ENCODE data around the gene EFHC1. TPM values are rescaled to one million over a fixed set of nuclear protein-coding genes. Genes with fewer than 3 reads are reported as not detected.
A peak's percentile ranks its signal among the peaks of the same experiment; 100 is the strongest.

Gene EFHC1
- total and polyA plus RNA-seq, 2 of the 13 experiments (the other 11 are each of a cell fraction or from before 2014, with no cell fraction given): 23.4 to 29.5 TPM

- TF ChIP-seq ZNF609 (CRISPR knock-in tag; IDR thresholded peaks at IDR 0.05; ENCODE audit: borderline replicate concordance) (0 out of 2 replicates have a peak, but pooled peaks have one; percentile 42), KMT2B (CRISPR knock-in tag; IDR thresholded peaks at IDR 0.05) (peak; percentile 50; the same call in 1 of the 2 replicates), HNRNPL (IDR thresholded peaks at IDR 0.05; ENCODE audit: low read depth, low read length) (no peak), ZSCAN9 (CRISPR knock-in tag; IDR thresholded peaks at IDR 0.05; ENCODE audit: borderline replicate concordance) (peak; percentile 75; the same call in 1 of the 2 replicates), JUNB (CRISPR knock-in tag; IDR thresholded peaks at IDR 0.05; ENCODE audit: borderline replicate concordance) (no peak), TBL1XR1 (IDR thresholded peaks at IDR 0.05; ENCODE audit: borderline replicate concordance, low read length, partially characterized antibody) (peak; percentile 37), ZKSCAN8 (CRISPR knock-in tag; IDR thresholded peaks at IDR 0.05; ENCODE audit: borderline replicate concordance) (peak; percentile 29; the same call in 1 of the 2 replicates), BHLHE40 (IDR thresholded peaks at IDR 0.05; ENCODE audit: low read length) (peak; percentile 73), MIER3 (CRISPR knock-in tag; IDR thresholded peaks at IDR 0.05; ENCODE audit: borderline replicate concordance) (0 out of 2 replicates have a peak, but pooled peaks have one; percentile 25), ZBTB7A (CRISPR knock-in tag; IDR thresholded peaks at IDR 0.05) (no peak), MEIS1 (CRISPR knock-in tag; IDR thresholded peaks at IDR 0.05; ENCODE audit: borderline replicate concordance) (0 out of 2 replicates have a peak, but pooled peaks have one; percentile 64), ZNF10 (CRISPR knock-in tag; IDR thresholded peaks at IDR 0.05; ENCODE audit: borderline replicate concordance, low read depth) (no peak), TCF7L2 (IDR thresholded peaks at IDR 0.05; ENCODE audit: low read depth, low read length) (no peak), PPARG (CRISPR knock-in tag; conservative IDR thresholded peaks at IDR 0.05) (no peak), YEATS2 (CRISPR knock-in tag; IDR thresholded peaks at IDR 0.05; ENCODE audit: borderline replicate concordance) (peak; percentile 19; the same call in 1 of the 2 replicates)
Measured at GRCh38 chr6:52416629-52417151, 3.5 kb upstream of the EFHC1 start (continued).
